ENCODE measurements around the gene ATP2C2.

Gene ATP2C2

DNA sequence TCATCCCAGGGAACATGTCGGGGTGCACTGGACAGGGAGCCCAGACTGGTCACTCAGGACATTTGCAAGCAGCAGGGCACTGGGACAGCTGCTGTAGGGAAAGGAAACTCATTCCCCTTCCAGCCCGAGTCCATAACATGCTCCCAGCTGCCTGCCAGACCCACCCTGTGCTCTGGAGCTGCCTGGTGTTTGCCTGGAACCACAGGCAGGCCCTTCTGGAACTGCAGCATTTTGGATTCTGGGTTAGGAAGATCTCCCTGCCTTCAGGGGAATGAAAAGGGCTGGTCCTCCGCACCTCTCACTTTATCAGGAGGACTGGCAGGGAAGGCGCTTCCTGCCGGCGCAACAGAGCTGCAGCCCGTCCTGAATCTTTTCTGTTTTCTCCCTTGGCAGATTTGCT lies 94.9 kb downstream of the ATP2C2 start:
- TF ChIP-seq GATA2 (IDR thresholded peaks at IDR 0.05; ENCODE audit: low read depth, low read length) (no peak), GATA3 (IDR thresholded peaks at IDR 0.05; ENCODE audit: low read depth, low read length) (no peak)

DNA sequence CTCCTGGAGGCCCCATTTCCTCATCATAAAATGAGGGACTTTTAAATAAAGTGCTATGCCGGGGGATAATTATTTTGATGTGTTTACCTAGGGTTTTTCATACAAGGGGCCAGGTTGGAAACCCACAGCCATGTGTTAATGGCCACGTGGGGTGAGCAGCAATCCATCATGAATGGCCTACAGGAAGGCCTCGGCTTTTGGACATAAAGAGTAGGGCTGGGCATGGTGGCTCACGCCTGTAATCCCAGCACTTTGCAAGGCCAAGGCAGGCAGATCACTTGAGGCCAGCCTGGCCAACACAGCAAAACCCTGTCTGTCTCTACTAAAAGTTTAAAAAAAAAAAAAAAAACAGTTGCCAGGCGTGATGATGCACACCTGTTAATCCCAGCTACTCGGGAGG lies 95.8 kb downstream of the ATP2C2 start:
- TF ChIP-seq GATA2 (IDR thresholded peaks at IDR 0.05; ENCODE audit: low read depth, low read length) (no peak), GATA3 (IDR thresholded peaks at IDR 0.05; ENCODE audit: low read depth, low read length) (no peak)

DNA sequence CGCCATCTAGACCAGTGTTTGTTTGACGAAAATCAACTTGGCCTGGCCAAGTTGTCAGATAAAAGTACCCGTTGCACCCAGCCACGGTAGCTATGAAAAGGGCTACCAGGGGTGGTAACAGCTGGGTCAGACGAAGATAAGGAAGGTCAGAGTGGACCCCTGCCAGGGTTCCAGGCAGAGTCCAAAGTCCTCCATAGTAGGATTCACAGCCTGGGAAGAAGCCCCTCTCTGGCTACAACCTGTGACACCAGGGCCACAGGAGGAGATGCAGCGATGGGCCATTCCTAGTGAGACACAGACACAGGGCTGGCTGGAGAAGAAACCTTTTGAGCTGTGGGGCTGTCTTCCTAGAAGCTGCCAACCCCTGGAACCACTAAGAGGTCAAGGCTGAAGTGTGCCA lies 96.8 kb downstream of the ATP2C2 start:
- TF ChIP-seq GATA2 (IDR thresholded peaks at IDR 0.05; ENCODE audit: low read depth, low read length) (no peak), GATA3 (IDR thresholded peaks at IDR 0.05; ENCODE audit: low read depth, low read length) (no peak)

DNA sequence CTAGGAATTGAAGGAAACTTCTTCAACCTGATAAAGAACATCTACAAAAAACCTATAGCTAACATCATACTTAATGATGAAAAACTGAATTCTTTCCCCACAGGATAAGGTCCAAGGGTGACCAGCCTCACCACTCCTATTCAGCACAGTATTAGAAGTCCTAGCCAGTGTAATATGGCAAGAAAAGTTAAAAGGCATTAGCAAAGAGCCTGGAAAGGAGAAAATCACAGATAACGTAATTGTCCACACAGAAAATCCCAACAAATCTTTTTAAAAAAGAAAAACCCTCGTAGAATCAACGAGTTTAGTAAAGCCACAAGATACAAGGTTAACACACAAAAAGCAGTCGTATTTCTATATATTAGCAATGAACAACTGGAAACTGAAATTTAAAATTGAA lies 98.4 kb downstream of the ATP2C2 start:
- TF ChIP-seq GATA2 (IDR thresholded peaks at IDR 0.05; ENCODE audit: low read depth, low read length) (no peak), GATA3 (IDR thresholded peaks at IDR 0.05; ENCODE audit: low read depth, low read length) (no peak)

DNA sequence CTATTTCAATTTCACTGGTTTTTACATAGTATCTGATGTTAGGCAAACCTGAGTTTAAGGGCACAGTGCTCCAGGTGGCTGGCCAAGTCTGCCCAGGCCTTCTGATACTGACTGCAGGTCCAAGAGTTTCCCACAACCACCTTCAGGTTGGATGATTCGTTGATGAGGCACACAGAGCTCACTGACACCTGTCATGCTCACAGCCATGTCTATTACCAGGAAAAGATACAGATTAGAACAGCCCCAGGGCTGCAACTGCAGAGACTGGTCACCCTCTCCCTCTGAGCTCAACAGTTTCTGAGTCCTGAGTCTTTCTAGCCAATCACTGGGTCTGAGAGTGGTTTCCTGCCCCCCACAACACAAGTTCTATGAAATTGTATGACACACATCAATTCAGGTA lies 98.9 kb downstream of the ATP2C2 start:
- TF ChIP-seq GATA3 (IDR thresholded peaks at IDR 0.05; ENCODE audit: low read depth, low read length) (no peak), GATA2 (IDR thresholded peaks at IDR 0.05; ENCODE audit: low read depth, low read length) (no peak)

DNA sequence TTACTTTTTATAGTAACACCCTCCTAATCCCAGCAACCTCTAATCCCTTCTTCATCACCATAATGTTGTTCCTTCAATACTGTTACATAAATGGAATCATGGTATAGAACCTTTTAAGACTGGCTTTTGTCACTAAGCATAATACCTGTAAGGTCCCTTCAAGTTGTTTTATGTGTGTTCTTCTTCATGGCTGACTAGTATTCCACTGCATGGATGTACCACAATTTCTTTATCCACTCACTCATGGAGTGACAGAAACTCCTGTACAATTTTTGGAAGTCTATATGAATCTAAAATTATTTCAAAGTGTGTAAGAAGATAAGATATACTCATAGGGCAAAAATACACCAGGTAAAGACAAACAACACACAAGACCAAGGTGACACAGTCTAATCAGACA lies 99.4 kb downstream of the ATP2C2 start:
- TF ChIP-seq GATA3 (IDR thresholded peaks at IDR 0.05; ENCODE audit: low read depth, low read length) = no peak
- TF ChIP-seq GATA2 (IDR thresholded peaks at IDR 0.05; ENCODE audit: low read depth, low read length) = no peak

DNA sequence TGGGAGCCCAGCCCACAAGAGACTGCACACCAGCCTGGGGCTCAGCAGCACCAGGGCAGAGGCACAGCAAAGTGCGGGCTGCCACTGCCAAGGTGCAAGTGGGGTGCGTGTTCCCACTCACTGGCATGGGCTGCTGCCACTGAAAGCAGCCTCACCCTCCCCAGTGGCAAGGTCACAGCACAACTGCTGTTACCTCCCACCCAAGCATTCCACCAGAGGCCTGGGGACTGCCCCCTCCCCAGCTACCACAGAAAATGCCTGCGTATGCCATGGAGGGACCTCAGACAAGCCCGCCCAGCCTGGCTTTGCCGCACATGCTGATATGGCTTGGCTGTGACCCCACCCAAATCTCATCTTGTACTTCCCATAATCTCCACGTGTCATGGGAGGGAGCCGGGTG lies 103.0 kb downstream of the ATP2C2 start:
- no peak for TF ChIP-seq GATA3 (IDR thresholded peaks at IDR 0.05; ENCODE audit: low read depth, low read length)
- TF ChIP-seq GATA2 (IDR thresholded peaks at IDR 0.05; ENCODE audit: low read depth, low read length) = no peak

DNA sequence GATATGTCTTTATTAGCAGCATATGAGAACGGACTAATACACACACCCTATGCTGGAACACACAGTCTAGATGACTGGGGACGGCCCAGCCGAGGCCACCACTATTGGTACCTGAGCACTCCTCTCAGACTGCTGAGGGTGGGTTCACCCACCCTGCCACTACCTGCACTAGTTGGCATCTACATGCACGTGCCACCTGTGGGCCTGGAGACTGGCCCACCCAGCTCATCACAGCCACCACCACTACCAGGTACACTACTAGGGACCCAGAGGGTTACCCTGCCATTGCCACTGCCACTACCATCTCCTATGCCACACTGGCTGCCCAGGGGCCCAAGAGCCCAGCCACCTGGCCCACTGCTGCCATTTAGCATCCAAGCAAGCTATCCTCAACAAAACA lies 103.6 kb downstream of the ATP2C2 start:
- TF ChIP-seq GATA3 (IDR thresholded peaks at IDR 0.05; ENCODE audit: low read depth, low read length) = no peak
- TF ChIP-seq GATA2 (IDR thresholded peaks at IDR 0.05; ENCODE audit: low read depth, low read length) = no peak

DNA sequence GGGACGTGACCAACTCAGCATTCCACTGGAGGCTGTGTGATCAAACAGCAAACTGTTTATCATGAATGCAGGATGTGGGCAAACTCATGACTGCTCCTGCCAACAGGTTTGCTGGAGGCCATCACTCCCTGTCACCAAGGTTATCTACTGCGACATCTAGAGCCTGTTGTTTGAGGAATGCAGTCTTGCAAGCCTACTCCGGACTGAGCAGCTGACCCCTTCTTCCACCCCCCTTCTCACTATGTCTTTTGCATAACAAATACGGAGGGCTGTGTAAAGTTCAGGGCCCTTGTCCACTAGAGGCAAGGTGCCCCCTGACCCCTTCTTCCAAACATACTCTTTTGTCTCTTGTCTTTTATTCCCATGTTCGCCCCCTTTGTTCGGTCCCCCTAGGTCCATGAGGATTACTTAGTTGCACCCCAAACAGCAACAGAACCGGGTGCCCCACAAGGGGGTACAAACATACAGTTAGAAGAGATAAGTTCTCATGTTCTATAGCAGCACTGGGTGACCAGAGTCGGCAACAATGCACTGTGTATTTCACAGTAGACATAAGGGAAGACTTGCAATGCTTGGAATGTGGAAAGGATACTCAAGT lies 107.4 kb downstream of the ATP2C2 start:
- TF ChIP-seq GATA3 (IDR thresholded peaks at IDR 0.05; ENCODE audit: low read depth, low read length) (no peak), GATA2 (IDR thresholded peaks at IDR 0.05; ENCODE audit: low read depth, low read length) (no peak)

DNA sequence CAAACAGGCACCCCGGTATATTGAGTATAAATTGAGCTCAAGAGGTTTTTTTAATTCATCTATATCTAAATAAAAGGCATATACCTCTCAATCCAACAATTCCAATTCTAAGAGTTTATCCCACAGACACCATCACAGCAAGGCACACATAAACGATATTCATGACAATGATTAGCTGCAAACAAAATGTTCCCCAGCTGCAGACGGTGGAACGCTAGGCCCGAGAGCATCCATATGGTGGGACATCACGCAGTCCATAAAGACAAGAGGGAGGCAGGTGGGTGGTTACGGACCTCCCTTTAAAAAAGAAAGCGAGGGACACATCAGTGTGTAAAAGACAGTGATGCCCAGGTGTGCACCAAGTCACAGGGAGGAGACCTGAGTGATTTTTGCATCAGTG lies 108.1 kb downstream of the ATP2C2 start:
- TF ChIP-seq GATA2 (IDR thresholded peaks at IDR 0.05; ENCODE audit: low read depth, low read length) (no peak), GATA3 (IDR thresholded peaks at IDR 0.05; ENCODE audit: low read depth, low read length) (no peak)

DNA sequence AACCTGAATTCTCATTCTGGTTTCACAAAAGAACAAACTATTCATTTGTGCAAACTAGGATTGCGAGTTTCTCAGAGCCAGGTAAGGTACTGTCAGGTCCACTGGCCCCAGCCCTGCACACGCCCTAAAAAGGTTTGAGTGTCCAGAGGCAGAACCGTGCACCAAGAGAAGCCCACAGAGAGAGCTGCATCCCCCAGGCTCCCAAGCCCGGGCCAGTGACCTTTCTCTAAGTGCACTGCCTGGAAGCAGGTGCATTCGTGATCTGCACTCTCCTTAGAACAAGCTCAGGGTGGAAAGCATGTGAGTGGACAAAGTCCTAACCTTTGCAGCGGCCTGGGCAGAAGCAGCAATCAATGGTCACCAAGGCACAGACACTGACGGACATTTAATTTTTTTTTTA lies 109.3 kb downstream of the ATP2C2 start:
- TF ChIP-seq GATA3 (IDR thresholded peaks at IDR 0.05; ENCODE audit: low read depth, low read length) (no peak), GATA2 (IDR thresholded peaks at IDR 0.05; ENCODE audit: low read depth, low read length) (no peak)

DNA sequence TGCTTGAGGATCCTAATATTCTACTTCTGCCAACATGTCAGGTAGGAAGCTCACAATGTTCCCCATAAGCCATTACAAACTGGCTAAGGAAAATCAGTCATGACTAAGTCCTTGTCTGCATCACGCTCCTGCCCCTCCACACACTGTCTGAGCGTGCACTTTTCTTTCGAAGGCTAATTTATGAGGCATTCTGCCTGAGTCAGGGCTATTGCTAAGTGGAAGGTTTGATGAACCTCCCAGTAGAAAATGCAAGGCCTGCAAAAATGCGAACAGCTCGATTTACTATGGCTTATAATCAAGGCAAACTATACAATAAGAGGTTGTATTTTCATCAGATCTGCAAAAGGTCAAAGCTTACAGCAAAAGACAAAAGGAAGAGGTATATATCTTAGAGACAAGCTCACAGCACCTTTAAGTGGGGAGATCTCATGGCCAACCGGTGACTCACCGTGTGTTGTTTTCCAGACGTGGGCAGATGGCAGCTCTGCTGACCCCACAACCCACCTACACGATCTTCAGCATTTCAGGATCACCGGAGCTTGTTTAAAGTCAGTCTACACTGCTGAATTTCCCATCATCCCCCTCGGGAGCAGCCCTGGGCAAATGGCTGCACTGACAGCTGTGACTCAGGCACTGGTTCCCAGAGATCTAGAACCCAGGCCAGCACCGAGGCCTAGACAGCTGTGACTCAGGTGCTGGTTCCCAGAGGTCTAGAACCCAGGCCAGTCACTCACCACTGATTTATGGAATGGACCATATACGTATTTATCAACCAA lies 110.0 kb downstream of the ATP2C2 start:
- TF ChIP-seq GATA2 (IDR thresholded peaks at IDR 0.05; ENCODE audit: low read depth, low read length) = no peak

DNA sequence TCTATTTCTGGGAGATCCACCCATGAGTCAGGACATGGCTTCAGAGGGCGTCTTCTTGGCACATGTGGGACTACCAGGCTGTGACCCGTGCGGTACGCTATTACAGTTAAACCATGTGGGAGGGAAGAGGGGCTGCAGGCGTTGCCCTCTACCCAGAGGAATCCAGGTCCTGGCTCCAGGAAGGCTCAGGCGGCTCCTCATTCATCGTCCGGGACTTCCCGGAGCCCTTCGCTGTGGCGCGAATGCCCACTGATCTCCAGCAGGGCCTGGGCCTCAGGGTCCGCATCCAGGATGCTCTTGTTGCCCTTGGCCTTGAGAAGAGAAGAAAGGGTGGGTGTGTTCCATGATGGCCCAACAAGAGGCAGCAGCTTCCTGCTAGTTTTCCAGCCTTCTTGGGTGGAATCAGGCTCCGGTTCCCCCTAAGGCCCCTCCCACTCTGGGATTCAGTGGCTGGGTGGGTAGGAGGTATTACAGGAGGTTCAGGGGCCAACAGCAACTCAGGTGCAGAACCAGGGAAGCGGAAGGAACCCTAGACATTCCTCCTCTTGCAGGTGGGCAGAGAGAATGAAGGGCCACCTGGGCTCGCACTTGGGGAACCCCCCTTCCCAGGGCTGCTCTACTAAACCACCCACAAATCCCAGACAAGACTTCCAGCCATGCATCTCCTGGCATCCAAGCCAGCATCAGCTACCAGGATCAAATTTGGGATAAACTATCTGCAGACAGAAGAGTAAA lies 111.5 kb downstream of the ATP2C2 start:
- TF ChIP-seq GATA2 (IDR thresholded peaks at IDR 0.05; ENCODE audit: low read depth, low read length) (no peak), GATA3 (IDR thresholded peaks at IDR 0.05; ENCODE audit: low read depth, low read length) (no peak)

DNA sequence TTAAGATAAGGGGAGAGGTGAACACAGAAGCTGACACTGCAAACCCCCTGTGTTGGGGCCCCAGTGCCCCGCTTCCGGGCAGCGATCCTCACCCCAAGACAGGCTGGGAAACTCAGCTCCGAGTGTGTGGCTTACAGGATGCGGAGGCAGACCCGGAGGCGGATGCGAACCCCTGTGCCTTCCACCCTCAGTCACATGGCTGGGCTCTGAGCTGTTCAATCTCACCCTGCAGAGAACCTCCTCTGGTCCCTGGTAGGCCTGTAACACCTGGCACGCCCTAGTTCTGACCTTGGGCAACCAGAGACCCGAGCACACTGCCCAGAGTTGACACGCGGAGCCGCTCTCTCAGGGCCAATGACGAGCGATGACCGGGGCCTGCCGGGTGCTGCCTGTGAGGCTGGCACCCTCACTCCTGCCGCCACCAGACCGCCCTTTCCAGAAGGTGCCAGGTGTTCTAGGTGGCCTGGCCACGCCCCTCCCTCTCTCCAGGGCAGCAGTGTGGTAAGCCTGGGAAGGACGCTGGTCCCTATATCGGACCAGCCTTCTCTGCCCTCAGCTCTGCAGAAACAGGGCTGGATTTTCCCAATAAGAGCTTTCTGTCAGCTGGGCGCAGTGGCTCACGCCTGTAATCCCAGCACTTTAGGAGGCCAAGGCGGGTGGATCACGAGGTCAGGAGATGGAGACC lies 112.9 kb downstream of the ATP2C2 start:
- no peak for TF ChIP-seq GATA2 (IDR thresholded peaks at IDR 0.05; ENCODE audit: low read depth, low read length)
- no peak for TF ChIP-seq GATA3 (IDR thresholded peaks at IDR 0.05; ENCODE audit: low read depth, low read length)
